ENCODE data around the gene CORO7.
A peak's percentile ranks its signal among the peaks of the same experiment; 100 is the strongest.

The CORO7 gene

DNA sequence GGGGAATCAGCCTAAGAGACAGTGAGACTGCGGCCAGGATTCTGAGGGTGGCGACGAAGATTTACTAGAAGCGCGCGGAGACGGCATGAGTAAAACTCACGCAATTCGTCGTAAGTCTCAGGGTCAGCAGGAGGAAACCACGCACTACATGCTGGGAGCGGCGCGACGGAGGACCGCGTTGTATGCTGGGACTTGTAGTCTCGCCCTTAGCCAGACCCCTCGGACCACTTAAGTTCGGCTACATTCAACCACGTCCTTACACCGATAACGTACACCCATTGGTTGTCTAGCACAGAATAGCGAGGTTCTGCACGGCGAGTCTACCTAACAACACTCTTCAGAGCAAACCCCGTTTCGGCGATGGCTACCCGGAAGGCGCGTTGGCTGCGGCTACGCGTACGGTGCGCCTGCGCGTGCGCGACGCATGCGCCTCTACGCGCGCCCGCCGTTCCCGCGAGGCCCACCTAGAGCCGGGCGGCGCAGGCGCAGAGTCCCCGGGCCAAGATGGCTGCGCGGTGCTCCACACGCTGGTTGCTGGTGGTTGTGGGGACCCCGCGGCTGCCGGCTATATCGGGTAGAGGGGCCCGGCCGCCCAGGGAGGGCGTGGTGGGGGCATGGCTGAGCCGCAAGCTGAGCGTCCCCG is 9.1 kb upstream of the CORO7 start, which contains the start of gene DNAJA3:
DNAJA3 (plus strand) TSS at position 491 of the 643 bp plus-strand sequence; CDS start at position 505, 14 bp downstream.
- peak; percentile 88 for DNase-seq

DNA sequence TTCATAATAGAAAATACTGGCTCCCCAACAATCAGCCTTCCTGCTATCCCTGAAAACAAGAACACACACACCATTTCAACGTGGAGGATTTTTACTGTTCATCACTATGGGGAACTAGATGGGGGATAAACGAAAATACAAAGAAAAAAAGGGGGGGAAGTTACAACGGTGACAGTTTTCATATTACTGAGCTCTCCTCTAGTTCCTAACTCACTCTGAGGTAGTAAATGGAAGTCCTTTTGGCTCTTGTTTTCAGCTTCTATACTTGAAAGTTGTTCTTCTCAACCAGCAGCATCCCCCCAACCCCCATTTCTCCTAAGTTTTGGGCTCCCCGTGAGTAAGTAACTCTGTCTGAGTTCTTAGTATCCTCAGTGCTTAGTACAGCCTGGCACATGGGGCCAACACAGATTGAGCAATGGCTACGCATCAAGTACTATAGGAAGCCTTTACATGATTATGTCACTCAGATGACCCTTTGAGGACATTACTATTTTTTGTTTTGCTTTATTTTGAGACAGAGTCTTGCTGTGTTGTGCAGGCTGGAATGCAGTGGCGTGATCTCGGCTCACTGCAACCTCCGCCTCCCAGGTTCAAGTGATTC is 4.2 kb upstream of the CORO7 start:
- DNase-seq = no peak

DNA sequence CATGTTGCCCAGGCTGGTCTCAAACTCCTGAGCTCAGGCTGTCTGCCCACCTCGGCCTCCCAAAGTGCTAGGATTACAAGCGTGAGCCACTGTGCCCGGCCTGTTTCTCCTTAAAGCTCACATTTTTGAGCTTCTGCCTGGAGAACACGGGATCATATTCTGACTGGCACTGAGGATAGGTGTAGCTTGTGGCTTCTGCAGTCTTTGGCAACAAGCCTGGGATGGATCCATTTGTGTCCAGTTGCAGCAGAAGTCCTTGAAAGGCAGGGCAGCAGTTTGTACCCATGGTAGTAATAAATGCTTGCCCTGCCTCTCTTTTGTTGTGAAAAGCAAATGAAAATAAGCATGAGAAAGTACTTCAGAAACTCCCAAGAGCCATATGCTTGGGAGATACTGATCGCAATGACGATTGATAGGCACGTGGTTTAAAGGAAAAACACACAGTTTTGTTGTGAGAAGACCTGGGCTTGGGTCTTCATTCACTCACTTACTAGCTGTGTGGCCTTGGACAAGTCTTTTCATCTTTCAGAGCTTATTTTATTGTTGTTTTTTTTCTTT is 3.1 kb upstream of the CORO7 start:
- DNase-seq = no peak

DNA sequence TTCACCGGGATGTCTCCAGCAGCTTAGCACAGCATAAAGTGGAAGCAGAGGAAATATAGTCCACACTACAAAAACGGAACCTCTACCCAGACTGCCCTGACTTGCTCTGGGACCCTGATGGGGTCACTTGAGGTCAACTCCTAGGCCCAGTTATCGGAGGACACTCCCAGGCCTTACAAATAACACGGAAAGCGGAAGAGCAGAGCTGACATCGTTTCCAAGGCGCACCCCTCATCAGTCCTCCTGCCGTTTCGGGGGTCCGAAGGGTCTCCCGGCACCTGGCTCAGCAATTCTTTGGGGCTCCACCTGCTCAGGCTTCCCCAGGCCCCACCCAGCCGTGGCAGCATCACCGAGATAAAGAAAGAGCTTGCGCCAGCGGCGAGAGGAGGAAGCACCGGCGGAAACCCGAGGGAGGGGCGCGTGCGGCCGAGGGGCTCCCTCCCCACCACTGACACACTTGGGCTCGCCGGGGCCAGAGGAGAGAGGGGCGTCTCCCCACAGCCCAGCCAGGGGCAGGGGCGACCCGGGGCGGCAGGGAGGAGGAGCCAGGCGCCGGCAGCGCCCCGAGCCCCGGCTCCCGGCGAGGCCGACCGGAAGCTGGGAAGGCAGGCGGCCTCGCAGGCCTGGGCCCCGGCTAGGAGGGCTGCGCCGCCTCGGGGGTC is 727 bp downstream of the CORO7 start:
- DNase-seq = no peak

DNA sequence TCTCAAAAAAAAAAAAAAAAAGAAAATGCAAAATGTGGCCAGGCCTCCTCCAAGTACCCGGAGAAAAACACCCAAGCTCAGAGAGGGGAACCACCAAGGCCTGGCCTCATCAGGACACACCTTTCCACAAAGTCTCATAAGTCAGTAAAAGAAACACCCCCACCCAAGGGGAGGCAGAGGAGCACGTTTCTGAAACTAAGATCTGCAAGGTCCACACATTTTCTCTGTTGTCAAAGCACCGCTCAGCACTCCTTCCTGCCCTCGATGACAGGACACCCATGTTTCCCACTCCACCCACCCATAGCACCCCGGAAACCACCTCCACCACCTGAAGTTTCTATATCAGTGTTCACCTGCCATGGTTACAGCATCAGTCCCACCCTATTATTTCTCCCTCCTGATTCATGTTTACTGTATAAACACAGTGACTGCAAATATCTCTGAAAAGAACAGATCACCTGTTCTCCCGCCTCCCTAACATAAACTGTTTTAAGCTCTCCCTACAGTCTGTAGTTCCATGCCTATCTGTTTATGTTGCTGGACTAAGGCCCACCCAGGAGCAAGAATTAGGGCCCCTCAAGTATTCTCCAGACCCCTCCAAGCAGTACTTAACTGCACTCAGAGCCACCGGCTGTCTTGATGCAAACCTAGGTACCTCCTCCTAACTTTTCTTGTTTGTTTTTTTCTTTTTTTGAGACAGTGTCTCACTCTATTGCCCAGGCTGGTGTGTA is 2.0 kb downstream of the CORO7 start:
- DNase-seq = no peak

DNA sequence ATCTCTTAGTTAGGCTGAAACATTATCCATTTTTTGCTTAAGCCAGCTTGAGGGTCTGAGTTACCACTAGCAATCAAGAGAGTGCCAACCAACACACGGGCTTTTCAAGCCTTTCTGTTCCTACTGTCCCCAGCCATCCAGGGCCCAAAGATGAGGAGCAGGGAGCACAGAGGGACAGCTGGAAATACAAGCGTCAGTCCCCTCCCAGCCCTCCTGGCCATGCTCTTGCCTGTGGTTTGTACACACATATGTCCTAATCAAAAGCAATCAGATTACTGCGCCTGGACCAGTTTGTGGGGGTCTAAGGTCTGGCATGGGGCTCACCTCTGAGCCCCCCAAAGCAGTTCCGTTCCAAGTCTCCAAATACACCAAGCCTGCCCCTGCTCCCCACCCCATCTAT is 3.5 kb downstream of the CORO7 start:
- no peak for DNase-seq

DNA sequence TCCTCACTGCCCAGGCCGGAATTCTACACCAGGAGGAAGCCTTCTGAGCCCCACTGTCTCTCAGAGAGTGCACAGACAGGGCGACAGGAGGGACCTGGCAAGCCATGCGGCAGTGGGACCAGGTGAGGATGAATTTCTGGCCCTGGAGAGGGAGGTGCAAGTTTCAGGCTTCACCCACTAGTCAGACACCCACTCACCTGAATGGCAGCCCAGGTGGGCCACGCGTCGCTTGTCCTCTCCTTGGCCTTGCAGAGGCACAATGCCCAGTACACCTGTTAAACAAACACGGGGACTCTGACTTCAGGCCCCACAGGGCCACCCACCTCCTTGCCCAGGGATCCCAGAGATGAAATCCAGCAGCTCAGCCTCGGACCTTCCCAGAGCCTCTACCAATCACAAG is 4.2 kb downstream of the CORO7 start:
- DNase-seq = no peak

DNA sequence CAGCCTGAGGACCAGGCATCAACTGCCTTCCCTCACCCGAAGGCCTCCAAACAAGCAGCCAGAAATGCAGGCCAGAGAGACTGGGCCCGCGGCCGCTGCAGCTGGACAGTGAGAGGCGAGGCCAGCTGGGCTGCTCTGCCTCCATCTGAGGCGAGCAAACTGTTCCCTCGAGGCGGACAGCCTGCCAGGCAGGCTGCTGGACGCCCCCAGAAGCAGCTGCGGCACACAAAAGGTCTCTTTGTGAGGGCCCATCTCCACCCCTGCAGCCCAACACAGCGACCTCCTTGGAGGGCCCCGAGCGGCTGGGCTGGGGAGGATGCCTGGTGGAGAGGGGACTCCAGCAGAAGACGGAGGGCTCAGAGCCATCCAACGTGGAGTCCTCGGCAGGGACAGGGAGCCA is 4.7 kb downstream of the CORO7 start:
- DNase-seq = no peak

DNA sequence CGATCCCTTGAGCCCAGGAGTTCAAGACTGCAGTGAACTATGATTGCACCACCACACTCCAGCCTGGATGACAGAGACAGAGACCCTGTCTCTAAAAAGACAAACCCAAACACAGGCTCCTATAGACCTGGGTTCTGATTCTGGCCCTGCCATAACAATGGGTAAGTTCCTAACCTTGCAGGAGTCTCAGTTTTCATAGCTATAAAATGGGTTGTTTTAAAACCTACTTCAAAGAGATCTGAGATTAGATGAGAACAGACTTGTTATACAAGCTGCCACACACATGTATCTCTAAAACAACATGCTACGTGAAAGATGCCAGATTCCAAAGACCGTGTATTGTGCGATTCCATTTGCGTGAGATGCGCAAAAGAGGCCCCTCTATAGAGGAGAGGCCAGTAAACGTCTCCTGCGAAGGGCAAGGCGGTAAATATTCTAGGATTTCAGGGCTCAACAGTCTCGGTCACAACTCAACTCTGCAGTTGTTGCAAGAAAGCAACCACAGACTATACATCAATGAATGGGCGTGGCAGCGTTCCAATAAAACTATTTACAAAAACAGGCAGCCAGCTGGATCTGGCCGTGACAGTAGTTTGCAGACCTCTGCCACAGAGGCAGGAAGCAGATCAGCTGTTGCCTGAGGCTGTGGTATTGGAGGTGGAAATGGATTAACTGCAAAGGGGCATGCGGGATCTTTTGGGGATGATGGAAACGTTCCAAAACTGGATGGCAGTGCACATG is 5.9 kb downstream of the CORO7 start:
- DNase-seq = no peak

DNA sequence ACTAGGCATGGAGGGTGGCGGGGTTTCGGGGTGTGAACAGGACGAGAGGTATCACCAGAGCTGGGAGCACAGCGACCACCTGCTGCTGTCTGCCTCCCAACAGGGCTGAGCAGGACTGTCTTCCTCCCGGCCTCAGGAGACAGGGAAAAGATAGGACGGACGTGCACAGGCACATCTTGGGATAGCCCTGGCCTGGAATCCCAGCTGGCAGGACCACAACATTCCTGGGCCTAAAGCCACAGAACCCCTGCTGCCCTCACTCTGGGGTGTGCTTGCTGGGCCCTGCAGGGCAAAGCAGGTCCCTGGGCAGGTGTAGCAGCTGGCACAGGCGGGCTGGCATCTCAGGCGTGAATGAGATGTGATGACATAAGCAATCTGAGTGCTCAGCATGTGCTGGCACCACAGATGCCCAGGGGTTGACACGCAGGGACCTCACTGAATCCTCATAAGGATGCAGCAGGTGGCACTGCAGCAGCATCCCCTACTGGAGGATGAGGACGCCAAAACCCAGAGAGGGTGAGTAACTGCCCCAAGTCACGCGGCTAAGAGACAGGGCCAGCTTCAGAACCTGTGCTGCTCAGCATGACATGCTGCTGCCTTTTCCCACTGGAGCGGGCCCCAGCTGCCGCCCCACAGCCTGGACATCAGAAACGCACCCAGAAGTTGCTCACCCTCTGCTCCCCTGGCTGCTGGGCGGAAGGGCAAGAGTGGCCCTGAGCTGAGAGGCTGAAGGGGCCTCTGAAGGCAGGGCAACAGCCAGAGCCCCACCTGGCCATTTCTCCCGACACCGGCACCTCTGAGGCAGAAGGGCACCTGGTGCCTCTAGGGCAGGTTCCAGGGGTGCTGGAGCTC is 7.1 kb downstream of the CORO7 start:
- no peak for DNase-seq

DNA sequence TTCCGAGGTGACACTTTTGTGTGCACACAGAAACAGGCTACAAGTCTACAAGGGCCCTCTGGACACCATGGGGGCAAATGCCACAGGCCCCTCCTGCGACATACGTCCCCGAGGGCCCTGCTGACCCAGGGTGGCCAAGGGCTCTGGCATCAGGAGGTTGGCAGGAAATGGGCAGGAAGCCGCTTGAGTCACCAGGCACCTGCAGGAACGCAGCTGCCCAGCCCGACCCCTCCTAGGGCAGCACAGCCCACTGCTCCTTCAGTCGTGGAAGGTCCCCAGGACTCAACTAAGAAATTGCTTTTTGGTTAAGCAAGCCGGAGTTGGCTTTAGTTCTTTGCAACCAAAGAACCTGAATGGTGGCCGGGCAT is 8.1 kb downstream of the CORO7 start:
- no peak for DNase-seq

DNA sequence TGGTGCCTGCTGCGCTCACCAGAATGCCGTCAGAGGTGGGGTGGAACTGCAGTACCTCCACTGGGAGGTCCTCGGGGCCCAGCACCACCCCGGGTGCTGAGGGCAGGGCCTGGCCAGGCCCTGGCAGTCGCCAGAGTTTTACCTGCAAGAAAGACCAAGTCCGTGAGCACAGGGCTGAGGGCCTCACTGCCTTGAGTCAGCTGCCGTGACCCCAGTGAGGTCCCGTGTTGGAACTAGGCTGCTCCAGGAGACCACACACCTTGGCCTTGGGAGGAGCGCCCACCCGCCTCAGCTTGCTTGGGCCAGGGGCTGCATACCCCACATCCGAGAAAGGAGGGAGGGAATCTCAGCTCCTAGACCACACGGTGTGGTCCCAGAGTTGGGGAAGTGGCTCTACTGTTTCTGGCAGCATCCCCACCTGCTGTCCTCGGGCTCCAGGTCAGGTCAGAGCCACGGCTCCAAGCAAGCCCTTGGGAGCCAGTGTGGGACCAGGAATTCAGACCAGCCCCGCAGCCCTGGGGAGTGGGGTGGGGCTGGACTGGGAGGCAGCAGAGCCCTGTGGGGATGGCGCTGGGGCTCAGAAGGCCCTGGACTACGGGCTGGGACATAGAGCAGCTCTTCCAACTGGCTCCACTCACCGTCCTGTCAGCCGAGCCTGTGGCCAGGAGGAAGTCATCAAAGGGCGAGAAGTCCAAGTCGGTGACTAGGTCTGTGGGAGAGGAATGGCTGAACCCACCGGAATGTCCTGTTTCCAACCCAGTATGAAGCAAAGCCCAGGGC is 8.7 kb downstream of the CORO7 start:
- no peak for DNase-seq

DNA sequence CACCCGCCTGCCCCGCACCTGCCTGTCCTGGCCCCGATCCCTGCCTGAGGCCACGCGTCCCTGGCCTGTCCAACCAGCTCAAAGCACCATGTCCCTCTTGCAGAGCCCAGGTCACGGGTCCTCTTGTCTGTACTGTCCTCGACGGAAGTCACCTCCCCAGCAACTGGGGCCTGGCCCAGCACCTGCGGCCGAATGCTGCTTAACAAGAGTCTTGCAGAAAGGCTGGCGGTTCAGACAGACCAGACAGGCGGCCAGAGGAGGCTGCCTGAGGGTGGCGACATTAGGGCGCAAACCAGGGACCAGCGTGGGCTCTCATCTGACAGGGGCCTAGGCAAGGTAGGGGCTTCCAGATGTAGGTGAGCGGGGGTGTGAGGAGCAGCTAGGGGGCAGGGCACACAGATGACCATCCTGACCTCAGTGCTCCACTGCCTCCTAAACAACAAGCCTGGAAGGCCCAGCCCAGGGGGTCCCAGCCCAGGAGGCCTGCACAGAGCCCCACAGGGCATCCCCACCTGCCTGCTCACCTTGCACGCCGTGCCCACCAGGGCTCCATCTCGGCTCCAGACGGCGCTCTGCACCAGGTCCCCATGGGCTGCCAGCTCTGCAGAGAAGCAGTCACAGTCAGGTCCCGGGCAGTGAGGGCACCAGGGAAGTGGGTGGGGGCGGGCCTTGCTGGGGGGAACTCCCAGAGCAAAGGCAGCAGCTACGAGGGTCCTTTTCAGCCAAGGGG is 11.3 kb downstream of the CORO7 start:
- DNase-seq = no peak

DNA sequence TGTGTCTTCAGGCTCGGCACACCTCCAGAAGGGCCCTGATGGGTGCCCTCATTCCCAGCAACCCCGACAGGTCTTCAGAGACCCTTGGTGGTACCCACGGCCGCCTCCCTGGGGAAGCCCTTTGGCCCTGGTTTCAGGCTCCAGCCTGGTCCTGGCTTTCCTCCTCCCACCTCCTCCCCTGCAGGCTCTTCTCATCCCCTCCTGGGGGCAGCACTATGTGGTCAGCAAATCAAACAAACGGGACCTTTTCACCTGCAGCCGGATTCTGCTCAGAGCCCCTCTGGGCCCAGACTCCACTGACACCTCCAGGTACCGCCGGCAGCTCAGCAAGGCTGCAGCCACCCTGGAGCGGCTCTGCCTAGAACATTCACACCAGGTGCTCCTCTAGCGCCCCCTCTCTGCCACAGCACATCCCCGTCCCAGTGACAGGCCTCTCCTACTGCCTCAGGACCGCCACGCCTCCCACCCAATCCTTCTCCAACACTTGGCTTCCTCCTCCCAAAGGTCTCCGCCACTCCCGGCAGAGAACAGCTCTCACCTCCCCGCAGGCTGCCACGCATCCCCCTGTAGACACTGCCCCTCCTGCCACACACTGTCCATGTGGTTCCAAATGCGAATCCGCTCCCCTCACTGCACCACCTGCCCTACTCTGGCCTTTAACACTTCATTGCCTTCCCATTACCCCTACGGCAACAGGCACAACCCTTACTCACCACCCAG is 12.0 kb downstream of the CORO7 start:
- DNase-seq = peak; percentile 16

DNA sequence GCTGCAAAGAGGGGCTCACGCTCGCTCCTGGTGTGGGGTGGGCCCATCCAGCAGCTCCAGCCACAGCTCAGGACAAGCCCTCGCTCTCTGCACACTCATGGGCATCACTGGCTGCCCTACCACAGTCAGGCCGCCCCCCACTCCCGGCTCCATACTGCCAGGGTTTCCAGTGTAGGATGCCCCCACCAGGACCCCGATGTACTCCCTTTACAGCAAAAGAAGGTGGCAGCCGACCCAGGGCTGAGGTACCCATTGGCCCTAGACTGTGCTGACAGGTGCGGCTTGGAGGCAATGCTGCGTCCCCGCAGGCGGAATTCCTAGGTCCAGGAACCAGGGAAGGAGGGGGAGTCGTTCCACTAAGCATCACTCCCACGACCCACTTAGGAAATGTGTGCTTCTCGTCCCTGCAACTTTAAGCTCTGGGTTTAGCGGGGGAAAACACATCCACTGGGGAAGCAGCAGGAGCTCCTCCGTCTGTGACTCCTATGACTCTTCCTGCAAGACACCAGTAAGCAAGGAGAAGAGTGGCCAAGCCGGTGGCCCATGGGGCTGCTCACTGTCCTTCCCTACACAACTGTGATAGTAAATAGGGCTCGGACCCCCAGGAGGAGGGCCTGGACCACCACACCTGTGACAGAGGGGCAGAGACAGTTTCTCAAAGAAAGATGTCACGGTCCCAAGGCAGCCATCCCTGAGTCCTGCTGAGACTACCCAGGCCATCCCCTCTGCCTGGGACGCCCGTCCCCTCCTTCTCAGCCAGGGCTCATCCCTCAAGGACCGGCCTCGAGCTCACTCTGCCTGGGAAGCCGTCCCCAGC is 13.1 kb downstream of the CORO7 start:
- no peak for DNase-seq

DNA sequence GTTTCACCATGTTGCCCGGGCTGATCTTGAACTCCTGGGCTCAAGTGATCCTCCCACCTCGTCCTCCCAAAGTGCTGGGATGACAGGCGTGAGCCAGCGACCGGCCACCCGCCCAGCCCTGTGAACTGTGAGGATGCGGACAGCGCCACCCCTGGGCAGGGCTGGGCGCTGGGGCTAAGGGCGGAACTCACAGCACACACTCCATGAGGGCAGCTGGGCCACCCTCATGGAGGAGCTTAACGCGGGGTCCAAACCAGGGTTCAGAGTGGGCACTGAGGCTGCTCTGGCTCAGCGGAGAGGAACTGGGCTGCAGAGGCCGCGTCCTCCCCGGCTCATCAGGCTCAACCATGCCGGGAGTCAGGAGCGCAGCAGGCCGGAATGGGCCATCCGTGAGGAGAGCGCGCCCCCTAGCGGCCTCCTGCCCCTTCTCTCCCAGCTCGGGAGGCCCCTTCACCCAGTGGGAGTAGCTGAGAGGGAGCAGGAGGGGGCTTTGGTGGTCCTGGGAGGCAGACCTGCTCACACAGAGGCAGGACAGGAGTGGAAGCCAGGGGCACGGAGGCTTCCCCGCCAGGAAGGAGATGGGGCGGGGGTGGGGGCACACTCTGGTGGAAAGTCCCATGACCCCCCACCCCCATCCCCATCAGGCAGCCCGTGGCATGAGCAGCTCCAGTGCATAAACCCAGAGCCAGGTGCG is 13.8 kb downstream of the CORO7 start:
- DNase-seq = peak; percentile 16

DNA sequence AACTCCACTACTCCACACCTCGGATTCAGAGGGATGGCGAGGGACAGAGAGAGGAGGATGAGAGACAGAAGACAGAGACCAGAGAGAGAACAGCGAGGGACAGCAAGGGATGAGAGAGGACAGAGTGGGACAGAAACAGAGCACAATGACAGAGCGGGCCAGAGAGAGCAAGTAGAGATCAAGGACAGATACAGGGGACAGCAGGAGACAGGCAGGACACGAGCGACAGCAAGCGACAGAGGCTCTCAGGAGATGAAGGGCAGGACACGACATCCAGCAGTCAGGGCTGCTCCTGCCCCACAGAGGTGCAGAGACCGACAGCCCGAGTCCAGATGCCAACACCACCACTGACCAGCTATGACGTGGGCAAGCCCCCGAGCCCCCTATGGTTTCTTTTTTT is 14.9 kb downstream of the CORO7 start:
- DNase-seq = no peak

DNA sequence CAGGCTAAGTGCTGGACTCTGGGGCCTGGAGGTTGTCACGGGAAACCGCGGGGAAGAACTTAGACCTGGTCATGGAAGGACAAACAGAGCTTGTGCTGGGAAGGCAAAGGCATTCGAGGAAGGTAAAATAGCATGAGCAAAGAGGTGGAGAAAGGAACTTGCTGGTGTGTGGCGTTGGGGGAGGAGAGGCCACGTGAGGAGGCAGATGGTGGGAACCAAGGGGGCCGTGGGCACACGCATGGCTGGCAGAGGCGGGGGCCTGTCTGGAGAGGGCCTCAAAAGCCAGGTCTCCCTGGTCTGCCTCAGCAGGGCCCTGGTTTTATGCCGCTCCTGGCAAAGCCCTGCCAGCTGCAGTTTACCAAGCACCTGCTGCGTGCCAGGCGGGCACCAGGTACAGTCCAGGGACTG is 15.3 kb downstream of the CORO7 start:
- DNase-seq = no peak

All from NCI-H526 treated with DMSO at 0.1 percent for 48 hours (cell line).